ENCODE results near the gene C11orf71.

The C11orf71 gene

DNA sequence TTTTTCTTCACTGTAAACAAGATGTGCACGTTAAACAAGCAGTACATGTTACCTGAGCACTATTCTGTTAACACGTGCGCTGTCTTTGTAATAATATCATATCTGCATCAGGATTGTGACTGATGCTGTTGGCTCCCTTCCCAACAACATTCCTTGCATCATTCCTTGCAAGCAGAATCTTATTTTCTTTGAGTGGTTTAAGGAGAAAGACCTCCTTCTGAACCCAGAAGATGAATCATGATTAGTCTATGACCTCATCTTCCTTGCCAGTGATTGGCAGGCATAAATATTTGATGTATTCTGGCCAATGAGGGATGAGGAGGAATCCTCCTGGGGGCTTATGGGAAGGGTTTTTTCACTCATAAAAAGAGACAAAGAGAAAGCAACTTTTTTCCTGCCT, 46.2 kb downstream of the C11orf71 start:
- Histone ChIP-seq H3K36me3 (ENCODE audit: control insufficient read depth, insufficient read depth, low read length) (no peaks in the 10 kb centered on the region), H3K4me1 (ENCODE audit: control insufficient read depth, insufficient read depth, low read length) (no peaks in the 10 kb centered on the region), H3K27me3 (ENCODE audit: control insufficient read depth, insufficient read depth, low read length) (no peaks in the 10 kb centered on the region), H3K4me3 (ENCODE audit: low read depth, low read length) (no peak overlapping the region), H3K9ac (ENCODE audit: low read length) (no peak overlapping the region), H3K27ac (ENCODE audit: low read depth, low read length) (no peak overlapping the region), H3K9me3 (ENCODE audit: control insufficient read depth, insufficient read depth, low read depth, low read length) (no peaks in the 10 kb centered on the region)

DNA sequence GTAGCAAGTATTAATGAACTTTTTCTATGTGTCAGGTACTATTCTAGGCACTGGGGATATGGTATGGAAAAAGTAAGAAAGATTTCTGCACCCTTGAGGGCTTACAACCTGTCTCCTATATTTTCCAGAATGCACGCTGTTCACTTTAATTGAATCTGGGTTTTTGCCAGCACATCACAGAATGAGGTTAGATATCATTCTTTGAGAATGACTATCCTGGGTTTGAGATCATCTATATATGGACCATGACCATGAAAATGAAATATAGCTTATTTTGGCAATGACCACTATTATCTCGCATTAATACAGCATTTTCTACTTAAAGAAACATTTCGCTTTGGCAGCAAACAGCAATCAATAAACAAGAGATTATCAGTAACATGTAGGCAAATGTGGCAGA, 46.9 kb downstream of the C11orf71 start:
- H3K9me3 ChIP-seq (ENCODE audit: control insufficient read depth, insufficient read depth, low read depth, low read length) = no peaks in the 10 kb centered on the region
- H3K4me1 ChIP-seq (ENCODE audit: control insufficient read depth, insufficient read depth, low read length) = peaks cover 3% of the 10 kb centered on the region; the same call in 1 of the 2 replicates
- no peaks in the 10 kb centered on the region for H3K36me3 ChIP-seq (ENCODE audit: control insufficient read depth, insufficient read depth, low read length)
- no peak overlapping the region for H3K27ac ChIP-seq (ENCODE audit: low read depth, low read length)
- no peak overlapping the region for H3K4me3 ChIP-seq (ENCODE audit: low read depth, low read length)
- H3K27me3 ChIP-seq (ENCODE audit: control insufficient read depth, insufficient read depth, low read length) = no peaks in the 10 kb centered on the region
- no peak overlapping the region for H3K9ac ChIP-seq (ENCODE audit: low read length)

DNA sequence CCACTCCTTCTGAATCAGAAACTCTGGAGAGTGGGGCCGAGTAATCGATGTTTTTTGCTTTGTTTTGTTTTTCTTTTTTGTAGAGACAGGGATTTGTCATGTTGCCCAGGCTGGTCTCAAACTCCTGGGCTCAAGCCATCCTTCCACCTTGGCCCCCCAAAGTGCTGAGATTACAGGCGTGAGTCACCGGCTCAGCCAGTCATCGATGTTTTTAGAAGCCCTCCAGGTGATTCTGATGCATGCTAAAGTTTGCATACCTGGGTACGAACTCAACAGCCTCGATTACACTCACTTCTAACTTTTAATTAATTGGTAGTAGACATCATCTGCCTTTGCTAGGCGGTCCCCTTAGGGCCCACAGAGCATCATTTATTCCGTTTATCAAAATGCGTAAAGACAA, 50.3 kb downstream of the C11orf71 start:
- Histone ChIP-seq H3K4me3 (ENCODE audit: low read depth, low read length) (no peak overlapping the region), H3K36me3 (ENCODE audit: control insufficient read depth, insufficient read depth, low read length) (no peaks in the 10 kb centered on the region), H3K4me1 (ENCODE audit: control insufficient read depth, insufficient read depth, low read length) (peaks cover 3% of the 10 kb centered on the region; the same call in 1 of the 2 replicates), H3K9me3 (ENCODE audit: control insufficient read depth, insufficient read depth, low read depth, low read length) (peaks cover 14% of the 10 kb centered on the region), H3K9ac (ENCODE audit: low read length) (no peak overlapping the region), H3K27me3 (ENCODE audit: control insufficient read depth, insufficient read depth, low read length) (no peaks in the 10 kb centered on the region), H3K27ac (ENCODE audit: low read depth, low read length) (no peak overlapping the region)
